ENCODE results near the gene MVP.

The MVP gene

DNA sequence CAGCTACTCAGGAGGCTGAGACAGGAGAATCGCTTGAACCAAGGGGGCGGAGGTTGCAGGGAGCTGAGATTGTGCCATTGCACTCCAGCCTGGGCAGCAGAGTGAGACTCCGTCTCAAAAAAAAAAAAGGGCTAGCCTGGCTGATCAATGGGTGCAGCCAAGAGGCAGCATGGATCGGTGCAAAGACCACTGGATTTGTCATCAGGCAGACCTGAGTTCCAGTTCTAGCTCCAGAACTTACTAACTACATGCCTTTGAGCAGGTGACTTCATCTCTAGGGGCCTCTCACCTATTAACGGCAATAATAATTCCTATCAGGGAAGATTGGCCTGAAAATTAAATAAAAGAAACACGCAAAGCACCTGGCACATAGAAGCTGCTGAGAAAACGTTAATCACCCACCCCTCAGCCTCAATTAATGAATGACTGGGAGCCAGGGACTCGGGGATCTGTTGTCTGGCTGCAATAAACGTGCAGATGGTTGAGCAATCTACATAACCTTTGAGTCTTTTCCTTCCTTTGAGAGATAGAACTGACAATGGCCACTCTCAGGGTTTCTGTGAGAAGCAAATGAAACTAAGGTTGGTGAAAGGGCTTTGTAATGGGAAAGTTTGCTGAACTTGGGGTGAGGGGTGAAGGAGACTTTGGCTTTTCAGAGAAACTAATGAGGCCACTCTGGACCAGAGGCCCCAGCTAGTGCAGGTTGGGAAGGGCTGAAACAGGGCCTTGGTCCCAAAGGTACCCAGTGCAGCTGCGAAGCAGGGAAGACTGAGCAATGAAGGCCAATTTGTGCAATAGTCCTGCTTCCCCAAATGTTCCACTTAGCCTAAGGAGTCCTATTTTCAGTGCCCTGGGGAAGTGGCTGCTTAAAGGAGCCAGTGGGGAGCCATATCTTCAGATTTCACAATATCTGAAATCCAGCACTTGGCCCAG is 71.5 kb downstream of the MVP start:
- DNase-seq (ENCODE audit: low spot score) = no peak
- TF ChIP-seq, protein P1, sequence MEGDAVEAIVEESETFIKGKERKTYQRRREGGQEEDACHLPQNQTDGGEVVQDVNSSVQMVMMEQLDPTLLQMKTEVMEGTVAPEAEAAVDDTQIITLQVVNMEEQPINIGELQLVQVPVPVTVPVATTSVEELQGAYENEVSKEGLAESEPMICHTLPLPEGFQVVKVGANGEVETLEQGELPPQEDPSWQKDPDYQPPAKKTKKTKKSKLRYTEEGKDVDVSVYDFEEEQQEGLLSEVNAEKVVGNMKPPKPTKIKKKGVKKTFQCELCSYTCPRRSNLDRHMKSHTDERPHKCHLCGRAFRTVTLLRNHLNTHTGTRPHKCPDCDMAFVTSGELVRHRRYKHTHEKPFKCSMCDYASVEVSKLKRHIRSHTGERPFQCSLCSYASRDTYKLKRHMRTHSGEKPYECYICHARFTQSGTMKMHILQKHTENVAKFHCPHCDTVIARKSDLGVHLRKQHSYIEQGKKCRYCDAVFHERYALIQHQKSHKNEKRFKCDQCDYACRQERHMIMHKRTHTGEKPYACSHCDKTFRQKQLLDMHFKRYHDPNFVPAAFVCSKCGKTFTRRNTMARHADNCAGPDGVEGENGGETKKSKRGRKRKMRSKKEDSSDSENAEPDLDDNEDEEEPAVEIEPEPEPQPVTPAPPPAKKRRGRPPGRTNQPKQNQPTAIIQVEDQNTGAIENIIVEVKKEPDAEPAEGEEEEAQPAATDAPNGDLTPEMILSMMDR (IDR thresholded peaks at IDR 0.05) = no peak
- Histone ChIP-seq H3K4me3 (no peak overlapping the region), H3K27ac (no peak overlapping the region)

DNA sequence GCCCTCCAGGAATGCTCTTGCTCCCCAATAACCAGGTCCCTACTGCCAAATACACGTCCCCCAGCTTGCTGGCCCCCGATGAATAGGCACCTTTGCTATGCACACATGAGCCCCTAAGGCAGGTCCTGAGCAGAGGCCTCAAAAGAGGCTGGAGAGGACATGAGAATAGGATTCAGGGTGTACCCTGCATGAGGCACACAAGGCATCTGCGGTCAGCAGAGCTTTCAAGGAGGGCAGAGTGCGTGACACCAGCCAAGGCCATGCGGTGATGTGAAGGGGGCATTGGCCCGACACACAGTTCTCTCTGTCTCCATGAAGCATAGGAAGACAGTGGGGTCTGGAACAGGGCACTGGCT is 72.2 kb downstream of the MVP start:
- Histone ChIP-seq H3K4me3 (no peak overlapping the region), H3K27ac (no peak overlapping the region)
- DNase-seq (ENCODE audit: low spot score) = no peak
- TF ChIP-seq, protein P1 (IDR thresholded peaks at IDR 0.05) = no peak

DNA sequence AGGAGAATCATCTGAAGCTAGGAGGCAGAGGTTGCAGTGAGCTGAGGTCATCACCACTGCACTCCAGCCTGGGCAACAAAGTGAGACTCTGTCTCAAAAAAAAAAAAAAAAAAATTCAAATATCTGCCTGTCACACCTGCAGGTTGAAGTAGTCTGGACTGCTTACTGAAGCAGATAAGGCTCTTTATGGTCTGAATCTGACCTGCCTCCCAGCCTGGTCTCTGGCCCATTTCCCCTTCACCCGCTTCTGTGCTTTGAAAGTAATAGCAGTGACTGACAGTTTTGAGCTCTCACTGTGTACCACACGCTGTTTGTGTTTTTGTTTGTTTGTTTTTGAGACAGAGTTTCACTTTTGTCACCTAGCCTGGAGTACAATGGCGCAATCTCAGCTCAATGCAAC is 73.3 kb downstream of the MVP start:
- TF ChIP-seq, protein P1 (IDR thresholded peaks at IDR 0.05) = no peak
- Histone ChIP-seq H3K4me3 (no peak overlapping the region), H3K27ac (no peak overlapping the region)
- DNase-seq (ENCODE audit: low spot score) = no peak

DNA sequence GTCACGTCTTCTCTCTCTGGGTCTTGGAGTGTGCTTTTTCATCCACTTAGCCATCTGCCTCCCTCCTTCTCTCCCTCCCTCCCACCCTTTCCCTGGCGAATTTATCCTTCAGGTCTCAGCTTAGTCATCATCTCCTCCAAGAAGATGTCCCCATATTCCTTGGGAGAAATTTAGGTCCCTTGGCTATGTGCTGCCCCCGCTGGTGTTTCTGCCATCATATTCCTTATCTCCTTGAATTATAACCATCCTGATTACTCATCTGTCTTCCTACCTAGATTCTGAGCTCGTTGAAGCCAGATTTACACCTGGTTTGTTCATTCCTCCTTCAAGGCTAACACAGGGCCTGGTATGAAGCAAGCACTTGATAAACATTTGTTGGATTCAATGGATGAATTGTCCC is 74.1 kb downstream of the MVP start:
- DNase-seq (ENCODE audit: low spot score) = no peak
- Histone ChIP-seq H3K27ac (no peak overlapping the region), H3K4me3 (no peak overlapping the region)
- TF ChIP-seq, protein P1 (IDR thresholded peaks at IDR 0.05) = no peak

DNA sequence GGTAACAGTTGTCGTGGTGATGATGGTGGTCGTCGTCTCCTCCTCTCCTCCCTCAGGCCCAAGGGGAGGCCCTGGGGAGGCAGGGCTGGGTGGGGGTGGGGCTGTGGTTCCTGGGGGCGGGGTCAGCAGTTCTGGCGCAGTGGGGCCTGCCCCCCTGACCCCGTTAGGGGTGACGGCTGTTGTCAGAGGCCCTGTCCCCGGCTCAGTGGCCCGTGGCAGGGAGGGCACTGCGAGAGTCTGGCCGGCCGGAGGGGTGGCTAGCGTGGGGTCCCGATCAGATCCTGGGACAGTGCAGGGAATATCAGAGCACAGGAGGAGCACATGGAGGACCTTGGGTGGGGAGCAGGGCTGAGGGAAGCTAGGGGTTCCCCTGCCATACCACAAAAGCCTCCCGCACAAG is 76.6 kb downstream of the MVP start:
- DNase-seq (ENCODE audit: low spot score) = no peak
- no peak overlapping the region for H3K27ac ChIP-seq
- no peak overlapping the region for H3K4me3 ChIP-seq
- TF ChIP-seq, protein P1 (IDR thresholded peaks at IDR 0.05) = no peak

DNA sequence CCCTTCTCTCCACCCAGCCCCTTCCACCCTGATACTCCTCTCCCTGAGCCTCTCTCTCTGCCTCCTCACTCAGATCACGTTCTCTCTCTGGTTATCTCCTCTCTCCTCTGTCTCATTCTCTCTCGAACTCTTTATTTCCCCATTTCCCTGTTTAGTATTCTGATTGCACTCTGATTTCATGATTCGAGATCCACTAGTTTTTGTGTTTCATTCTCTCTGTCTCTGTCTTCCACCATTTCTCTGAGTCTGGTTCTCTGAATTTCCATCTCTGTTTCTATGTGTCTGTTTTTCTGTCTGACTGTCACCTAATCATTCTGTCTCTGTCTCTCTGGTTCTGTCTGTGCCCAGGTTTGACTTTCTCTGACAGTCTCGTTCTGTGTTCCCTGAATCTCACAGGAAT is 77.1 kb downstream of the MVP start:
- Histone ChIP-seq H3K27ac (no peak overlapping the region), H3K4me3 (no peak overlapping the region)
- DNase-seq (ENCODE audit: low spot score) = no peak
- TF ChIP-seq, protein P1 (IDR thresholded peaks at IDR 0.05) = no peak

Data from coronary artery (tissue), 2 donors.